BJ (cell line): Measurements from ENCODE around the gene C4A. TPM values are rescaled to one million over a fixed set of nuclear protein-coding genes. Genes with fewer than 3 reads are reported as not detected.
"Not testable (repeated sequence)": the region's sequence is repeated elsewhere in the genome, so short reads cannot be mapped to it uniquely, and the experiment has no call there.

Experiments
- CTCF ChIA-PET: fragments of 350-600 bp; formaldehyde crosslinking; extraction: SDS; loops from one replicate; lab custom pipeline; 2021; ENCODE audit warnings: antibody characterized with exemption, inconsistent platforms; lab: Yijun Ruan, JAX
- POLR2A ChIA-PET: fragments of 300-600 bp; sonication (Branson Sonifier 250); formaldehyde crosslinking; extraction: SDS; loops from one replicate; lab custom pipeline; 2021; ENCODE audit warnings: antibody characterized with exemption; lab: Charles Lee
- DNase-seq: peaks from one replicate; pipeline ENCODE4 v3.0.0-alpha.2; 2011; ENCODE audit warnings: low read depth
- H3K27me3 ChIP-seq: 2 replicates; pipeline ENCODE4 v1.6.0; 2011; ENCODE audit warnings: low read length; ENCODE audit not compliant: control insufficient read depth, insufficient read depth
- H3K36me3 ChIP-seq: 2 replicates; pipeline ENCODE4 v1.5.1; 2011; ENCODE audit warnings: low read length; ENCODE audit not compliant: control insufficient read depth, insufficient read depth
- H3K4me3 ChIP-seq: 2 replicates; pipeline ENCODE4 v1.5.1; 2011; ENCODE audit warnings: low read depth, mild to moderate bottlenecking, control low read depth, low read length
- CTCF ChIP-seq: IDR thresholded peaks from 2 replicates; pipeline ENCODE4 v1.5.1; 2011; ENCODE audit warnings: low read depth, mild to moderate bottlenecking, control low read depth, inconsistent platforms, low read length, moderate library complexity; ENCODE audit not compliant: insufficient read depth
- polyA plus RNA-seq: library from polyadenylated mRNA; depleted of rRNA; stranded (reverse); fragments of >200 nt; gene quantifications from 2 replicates; pipeline ENCODE4 v1.2.3, GENCODE V29; 2011

The C4A gene
- polyA plus RNA-seq, 1 experiment = 9.7 TPM

- no peak for DNase-seq
- no peak overlapping the region for H3K4me3 ChIP-seq
- H3K36me3 ChIP-seq = peaks cover 5% of the 10 kb centered on the region
- CTCF ChIA-PET = no interaction called here
- no peaks in the 10 kb centered on the region for H3K27me3 ChIP-seq
- POLR2A ChIA-PET = interaction anchor here (0.5 kb wide), 1 partner anchor 167 kb away, joined by 8 read pairs; no protein-coding TSS in a partner anchor
- no peak for TF ChIP-seq CTCF
Observed at GRCh38 chr6:31977816-31978431, 3.9 kb upstream of the C4A start.

- TF ChIP-seq CTCF = no peak
- POLR2A ChIA-PET = no interaction called here
- H3K4me3 ChIP-seq = no peak overlapping the region
- CTCF ChIA-PET = no interaction called here
- peaks cover 5% of the 10 kb centered on the region for H3K36me3 ChIP-seq
- no peak for DNase-seq
- H3K27me3 ChIP-seq = no peaks in the 10 kb centered on the region
Observed at GRCh38 chr6:31978831-31979230, 3.0 kb upstream of the C4A start.

GRCh38 chr6:31979238-31979898, 2.5 kb upstream of the C4A start:
- DNase-seq = no peak
- POLR2A ChIA-PET = no interaction called here
- H3K4me3 ChIP-seq = no peak overlapping the region
- H3K27me3 ChIP-seq = no peaks in the 10 kb centered on the region
- peaks cover 5% of the 10 kb centered on the region for H3K36me3 ChIP-seq
- TF ChIP-seq CTCF = no peak
- CTCF ChIA-PET = no interaction called here

GRCh38 chr6:31980195-31980876, 1.5 kb upstream of the C4A start:
- CTCF ChIA-PET, H3K36me3 ChIP-seq, POLR2A ChIA-PET, DNase-seq, H3K27me3 ChIP-seq, H3K4me3 ChIP-seq: not testable (repeated sequence)

GRCh38 chr6:31980998-31981397, 859 bp upstream of the C4A start:
- POLR2A ChIA-PET, H3K36me3 ChIP-seq, H3K4me3 ChIP-seq, DNase-seq, H3K27me3 ChIP-seq, CTCF ChIA-PET: not testable (repeated sequence)

GRCh38 chr6:31989363-31989762, 7.5 kb downstream of the C4A start:
- H3K27me3 ChIP-seq, DNase-seq, CTCF ChIA-PET, H3K36me3 ChIP-seq, H3K4me3 ChIP-seq, POLR2A ChIA-PET: not testable (repeated sequence)

GRCh38 chr6:31994421-31994820, 12.6 kb downstream of the C4A start:
- CTCF ChIA-PET, DNase-seq, H3K36me3 ChIP-seq, H3K27me3 ChIP-seq, H3K4me3 ChIP-seq, POLR2A ChIA-PET: not testable (repeated sequence)

GRCh38 chr6:31996385-31996784, 14.5 kb downstream of the C4A start:
- H3K4me3 ChIP-seq, H3K36me3 ChIP-seq, DNase-seq, POLR2A ChIA-PET, CTCF ChIA-PET, H3K27me3 ChIP-seq: not testable (repeated sequence)

- H3K36me3 ChIP-seq, POLR2A ChIA-PET, CTCF ChIA-PET, H3K4me3 ChIP-seq, H3K27me3 ChIP-seq, DNase-seq: not testable (repeated sequence)
Observed at GRCh38 chr6:32002546-32003268, 20.9 kb downstream of the C4A start.
